Measurements from ENCODE around the gene MOK.
"Not testable (repeated sequence)": the region's sequence is repeated elsewhere in the genome, so short reads cannot be mapped to it uniquely, and the experiment has no call there.

MOK gene

GRCh38 chr14:102321456-102322422 lies 16.8 kb upstream of the MOK start:
- no peak for DNase-seq (ENCODE audit: low read depth in 2 of 2, low spot score in 1 of 2)

- no peak for DNase-seq (ENCODE audit: low read depth in 2 of 2, low spot score in 1 of 2)
Observed at GRCh38 chr14:102320671-102321455, 15.9 kb upstream of the MOK start.

GRCh38 chr14:102320033-102320660 lies 15.2 kb upstream of the MOK start:
- no peak for DNase-seq (ENCODE audit: low read depth in 2 of 2, low spot score in 1 of 2)

GRCh38 chr14:102319351-102320032 lies 14.5 kb upstream of the MOK start, which contains the start of gene ZNF839:
ZNF839 (plus strand) TSS chr14:102319746; CDS start chr14:102319766, 20 bp downstream.
- DNase-seq (ENCODE audit: low read depth in 2 of 2, low spot score in 1 of 2) = peak; percentile 85 to 88

- DNase-seq (ENCODE audit: low read depth in 2 of 2, low spot score in 1 of 2) = no peak
Observed at GRCh38 chr14:102318781-102319276, 13.9 kb upstream of the MOK start.

GRCh38 chr14:102317564-102318248 lies 12.7 kb upstream of the MOK start:
- no peak for DNase-seq (ENCODE audit: low read depth in 2 of 2, low spot score in 1 of 2)

GRCh38 chr14:102316743-102317563 lies 12.0 kb upstream of the MOK start:
- DNase-seq (ENCODE audit: low read depth in 2 of 2, low spot score in 1 of 2) = peak; percentile 87 to 92

GRCh38 chr14:102316338-102316742 lies 11.4 kb upstream of the MOK start:
- DNase-seq (ENCODE audit: low read depth in 2 of 2, low spot score in 1 of 2) = no peak

- DNase-seq (ENCODE audit: low read depth in 2 of 2, low spot score in 1 of 2) = no peak
Observed at GRCh38 chr14:102315121-102315520, 10.2 kb upstream of the MOK start.

GRCh38 chr14:102314242-102315011 lies 9.5 kb upstream of the MOK start:
- peak; percentile 59 to 63 for DNase-seq (ENCODE audit: low read depth in 2 of 2, low spot score in 1 of 2)

GRCh38 chr14:102303664-102304063 lies 1.3 kb downstream of the MOK start:
- DNase-seq (ENCODE audit: low read depth in 2 of 2, low spot score in 1 of 2) = no peak

- not testable (repeated sequence) for DNase-seq (ENCODE audit: low read depth in 2 of 2, low spot score in 1 of 2)
Observed at GRCh38 chr14:102298303-102299070, 6.5 kb downstream of the MOK start.

GRCh38 chr14:102297436-102298170 lies 7.4 kb downstream of the MOK start:
- no peak for DNase-seq (ENCODE audit: low read depth in 2 of 2, low spot score in 1 of 2)

GRCh38 chr14:102295270-102295669 lies 9.7 kb downstream of the MOK start:
- no peak for DNase-seq (ENCODE audit: low read depth in 2 of 2, low spot score in 1 of 2)

- no peak for DNase-seq (ENCODE audit: low read depth in 2 of 2, low spot score in 1 of 2)
Observed at GRCh38 chr14:102293781-102294180, 11.2 kb downstream of the MOK start.

GRCh38 chr14:102292441-102292840 lies 12.5 kb downstream of the MOK start:
- DNase-seq (ENCODE audit: low read depth in 2 of 2, low spot score in 1 of 2) = no peak

GRCh38 chr14:102288139-102288538 lies 16.8 kb downstream of the MOK start:
- DNase-seq (ENCODE audit: low read depth in 2 of 2, low spot score in 1 of 2) = no peak
